Vagina (tissue), 2 donors: Measurements from ENCODE around the gene IRAK4.

Experiments used
- CTCF ChIP-seq, 3 experiments: fragments of 450-650 bp in 2 of 3; fragments of 200-600 bp in 1 of 3; sonication (generic) in 1 of 3; IDR thresholded peaks; one replicate each; pipeline ENCODE4 v1.5.1; 2017 to 2019; ENCODE audit warnings: antibody characterized with exemption in 3 of 3, mild to moderate bottlenecking in 2 of 3, moderate library complexity in 2 of 3
- POLR2A ChIP-seq, 2 donors: fragments of 450-650 bp; IDR thresholded peaks; one replicate each; pipeline ENCODE4 v1.6.1; 2017; ENCODE audit warnings: antibody characterized with exemption in 2 of 2, mild to moderate bottlenecking in 2 of 2, moderate library complexity in 2 of 2
- POLR2AphosphoS5 ChIP-seq, 2 donors: sonication (generic); formaldehyde crosslinking; IDR thresholded peaks; one replicate each; pipeline ENCODE4 v1.9.0; 2017; ENCODE audit warnings: antibody characterized with exemption in 2 of 2, mild to moderate bottlenecking in 2 of 2, low read depth in 1 of 2; ENCODE audit not compliant: insufficient read depth in 1 of 2

GRCh38 chr12:43827093-43827492 is 68.3 kb downstream of the IRAK4 start:
- TF ChIP-seq POLR2AphosphoS5 (IDR thresholded peaks at IDR 0.05; ENCODE audit: insufficient read depth in 1 of 2, low read depth in 1 of 2) (no peak), POLR2A (IDR thresholded peaks at IDR 0.05) (no peak), CTCF (IDR thresholded peaks at IDR 0.05) (no peak)
